NCI-H2171 (cell line): ENCODE results near the gene BPIFB3.
"Not testable (repeated sequence)": the region's sequence is repeated elsewhere in the genome, so short reads cannot be mapped to it uniquely, and the experiment has no call there.

Source experiments
- DNase-seq: peaks from one replicate; lab custom pipeline; 2025; lab: John Stamatoyannopoulos, UW

The BPIFB3 gene

DNA sequence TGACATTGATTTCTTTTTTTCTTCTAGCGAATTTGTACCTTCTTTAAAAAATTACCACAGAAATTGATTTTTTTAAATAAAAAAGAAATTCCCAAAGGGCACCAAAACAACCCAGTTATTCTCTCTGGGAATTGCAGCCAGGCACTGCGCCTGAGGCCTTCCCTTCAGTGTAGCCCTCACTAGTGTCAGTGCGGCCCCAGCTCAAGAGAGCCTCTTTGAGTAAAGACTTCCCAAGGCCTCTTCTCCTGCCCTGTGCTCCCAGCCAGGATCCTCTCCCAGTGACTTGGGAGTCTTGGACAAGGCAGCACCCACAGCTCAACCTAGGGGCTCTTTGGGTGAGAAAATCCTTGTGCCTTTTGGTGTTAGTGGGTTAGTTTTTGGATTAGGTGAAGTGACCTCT lies 67.2 kb downstream of the BPIFB3 start:
- DNase-seq: no peak

DNA sequence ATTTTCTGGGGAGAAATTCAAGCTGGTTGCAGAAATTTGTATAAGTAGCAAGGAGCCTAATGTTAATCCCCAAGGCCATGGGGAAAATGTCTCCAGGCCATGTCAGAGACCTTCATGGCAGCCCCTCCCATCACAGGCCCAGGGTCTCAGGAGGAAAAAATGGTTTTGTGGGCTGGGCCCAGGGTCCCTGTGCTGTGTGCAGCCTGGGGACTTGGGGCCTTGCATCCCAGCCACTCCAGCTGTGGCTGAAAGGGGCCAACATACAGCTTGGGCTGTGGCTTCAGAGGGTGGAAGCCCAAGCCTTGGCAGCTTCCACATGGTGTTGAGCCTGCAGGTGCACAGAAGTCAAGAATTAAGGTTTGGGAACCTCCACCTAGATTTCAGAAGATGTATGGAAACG lies 68.6 kb downstream of the BPIFB3 start:
- not testable (repeated sequence) for DNase-seq
